HEK293T (cell line): ENCODE results near the gene RAPGEF1.
"Not testable (repeated sequence)": the region's sequence is repeated elsewhere in the genome, so short reads cannot be mapped to it uniquely, and the experiment has no call there.

Source experiments
- CTCF ChIA-PET: fragments of 350-600 bp; formaldehyde crosslinking; extraction: SDS; loops from one replicate; lab custom pipeline; 2021; ENCODE audit warnings: antibody characterized with exemption, inconsistent platforms; lab: Yijun Ruan, JAX
- POLR2A ChIA-PET: fragments of 350-600 bp; formaldehyde crosslinking; extraction: SDS; loops from one replicate; lab custom pipeline; 2020; ENCODE audit warnings: antibody characterized with exemption, inconsistent platforms; lab: Yijun Ruan, JAX
- DNase-seq: peaks from one replicate; pipeline ENCODE4 v3.0.0; 2012; ENCODE audit warnings: mixed read lengths; ENCODE audit errors: extremely low spot score
- ARNT ChIP-seq: fragments of 450-650 bp; IDR thresholded peaks from 2 replicates; pipeline ENCODE4 v1.6.1; 2017; ENCODE audit warnings: mild to moderate bottlenecking
- BHLHE40 ChIP-seq: fragments of 450-650 bp; IDR thresholded peaks from 2 replicates; pipeline ENCODE4 v1.6.1; 2016; ENCODE audit warnings: mild to moderate bottlenecking, moderate library complexity, borderline replicate concordance
- CTBP1 ChIP-seq: fragments of 450-650 bp; IDR thresholded peaks from 2 replicates; pipeline ENCODE4 v1.6.1; 2016; ENCODE audit warnings: borderline replicate concordance
- ELF4 ChIP-seq: fragments of 450-650 bp; IDR thresholded peaks from 2 replicates; pipeline ENCODE4 v1.6.1; 2017; ENCODE audit warnings: antibody characterized with exemption
- FOXA1 ChIP-seq: fragments of 450-650 bp; IDR thresholded peaks from 2 replicates; pipeline ENCODE4 v1.6.1; 2016; ENCODE audit warnings: mild to moderate bottlenecking
- FOXK2 ChIP-seq: fragments of 450-650 bp; IDR thresholded peaks from 2 replicates; pipeline ENCODE4 v1.6.1; 2016; ENCODE audit warnings: mild to moderate bottlenecking
- FOXM1 ChIP-seq: fragments of 450-650 bp; IDR thresholded peaks from 2 replicates; pipeline ENCODE4 v1.6.1; 2017; ENCODE audit warnings: mild to moderate bottlenecking, borderline replicate concordance
- HDGF ChIP-seq: fragments of 450-650 bp; IDR thresholded peaks from 2 replicates; pipeline ENCODE4 v1.6.1; 2017; ENCODE audit warnings: antibody characterized with exemption, borderline replicate concordance
- L3MBTL2 ChIP-seq: fragments of 450-650 bp; conservative IDR thresholded peaks from 2 replicates; pipeline ENCODE4 v1.6.1; 2016; ENCODE audit warnings: mild to moderate bottlenecking
- LEF1 ChIP-seq: fragments of 450-650 bp; IDR thresholded peaks from 2 replicates; pipeline ENCODE4 v1.6.1; 2017; ENCODE audit warnings: mild to moderate bottlenecking, borderline replicate concordance
- NFRKB ChIP-seq: fragments of 450-650 bp; IDR thresholded peaks from 2 replicates; pipeline ENCODE4 v1.6.1; 2016; ENCODE audit warnings: mild to moderate bottlenecking, moderate library complexity
- SP1 ChIP-seq: fragments of 450-650 bp; IDR thresholded peaks from 2 replicates; pipeline ENCODE4 v1.6.1; 2017
- SUZ12 ChIP-seq: fragments of 450-650 bp; IDR thresholded peaks from 2 replicates; pipeline ENCODE4 v1.6.1; 2016; ENCODE audit warnings: mild to moderate bottlenecking
- TARDBP ChIP-seq: fragments of 450-650 bp; IDR thresholded peaks from 2 replicates; pipeline ENCODE4 v1.6.1; 2016
- ZNF384 ChIP-seq: fragments of 450-650 bp; IDR thresholded peaks from 2 replicates; pipeline ENCODE4 v1.6.1; 2016
- TF ChIP-seq, protein P1 (sequence below): fragments of 450-650 bp; IDR thresholded peaks from 2 replicates; pipeline ENCODE4 v1.6.1; 2016

The RAPGEF1 gene

GRCh38 chr9:131658377-131659129, 81.3 kb downstream of the RAPGEF1 start:
- CTCF ChIA-PET, result no interaction called here

GRCh38 chr9:131657940-131658339, 81.9 kb downstream of the RAPGEF1 start:
- CTCF ChIA-PET, result no interaction called here
- TF ChIP-seq HDGF (no peak), ZNF384 (no peak), FOXM1 (no peak), SUZ12 (no peak), NFRKB (no peak), FOXK2 (no peak), LEF1 (no peak), SP1 (no peak)
- no peak for DNase-seq
- POLR2A ChIA-PET, result no interaction called here

More at GRCh38 chr9:131658377-131659129, 81.3 kb downstream of the RAPGEF1 start:
- DNase-seq, result no peak
- no peak for TF ChIP-seq TARDBP
- no peak for TF ChIP-seq L3MBTL2
- TF ChIP-seq FOXK2, result no peak
- POLR2A ChIA-PET, result no interaction called here

- no peak for TF ChIP-seq FOXK2
- TF ChIP-seq ZNF384, result no peak
- TF ChIP-seq SP1, result no peak
- no peak for TF ChIP-seq L3MBTL2
- ChIA-PET CTCF (no interaction called here), POLR2A (no interaction called here)
- DNase-seq, result no peak
These were observed 82.4 kb downstream of the RAPGEF1 start for GRCh38 chr9:131657456-131657855.

GRCh38 chr9:131657037-131657377, 82.9 kb downstream of the RAPGEF1 start:
- TF ChIP-seq HDGF (no peak), SP1 (no peak), FOXA1 (no peak), L3MBTL2 (no peak), ZNF384 (no peak), ELF4 (no peak), FOXK2 (no peak), FOXM1 (no peak), SUZ12 (no peak), NFRKB (no peak), TARDBP (no peak), BHLHE40 (no peak), ARNT (no peak), CTBP1 (no peak), LEF1 (no peak)
- TF ChIP-seq, protein P1, sequence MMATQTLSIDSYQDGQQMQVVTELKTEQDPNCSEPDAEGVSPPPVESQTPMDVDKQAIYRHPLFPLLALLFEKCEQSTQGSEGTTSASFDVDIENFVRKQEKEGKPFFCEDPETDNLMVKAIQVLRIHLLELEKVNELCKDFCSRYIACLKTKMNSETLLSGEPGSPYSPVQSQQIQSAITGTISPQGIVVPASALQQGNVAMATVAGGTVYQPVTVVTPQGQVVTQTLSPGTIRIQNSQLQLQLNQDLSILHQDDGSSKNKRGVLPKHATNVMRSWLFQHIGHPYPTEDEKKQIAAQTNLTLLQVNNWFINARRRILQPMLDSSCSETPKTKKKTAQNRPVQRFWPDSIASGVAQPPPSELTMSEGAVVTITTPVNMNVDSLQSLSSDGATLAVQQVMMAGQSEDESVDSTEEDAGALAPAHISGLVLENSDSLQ, result no peak
- ChIA-PET CTCF (no interaction called here), POLR2A (no interaction called here)
- DNase-seq, result no peak

DNA sequence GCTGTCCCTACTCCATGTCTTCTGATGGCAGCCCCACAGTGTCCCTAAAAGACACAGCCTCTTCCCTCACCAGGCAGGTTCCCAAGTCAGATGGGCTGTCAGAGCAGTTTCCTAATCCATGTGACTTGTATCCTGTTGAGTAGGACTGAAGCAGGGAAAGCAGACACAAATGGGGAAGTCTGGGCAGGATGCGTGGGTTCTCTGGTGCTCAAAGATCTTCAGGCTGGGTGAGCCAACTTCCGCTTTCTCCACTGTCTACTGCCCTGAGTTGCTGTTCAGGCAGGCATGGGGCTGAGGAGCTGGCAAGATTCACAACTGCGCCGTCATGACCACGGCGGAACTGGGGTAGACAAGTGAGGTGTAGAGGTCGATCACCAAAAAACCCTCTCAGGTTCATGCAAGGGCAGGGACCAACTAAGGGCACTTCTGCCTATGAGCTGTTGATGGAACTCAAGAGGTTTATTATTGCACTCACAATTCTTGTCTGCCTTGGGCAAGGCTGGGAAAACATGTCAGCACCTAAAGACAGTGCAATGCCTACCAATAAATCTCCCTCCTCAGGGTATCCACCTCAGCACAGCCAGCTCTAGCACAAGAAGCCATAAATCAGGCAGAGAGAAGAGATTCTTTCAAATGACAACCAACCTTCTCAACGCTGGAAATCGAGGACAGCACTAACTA, 83.4 kb downstream of the RAPGEF1 start:
- TF ChIP-seq TARDBP, result no peak
- TF ChIP-seq ZNF384, result no peak
- TF ChIP-seq CTBP1, result no peak
- TF ChIP-seq SP1, result no peak
- no peak for TF ChIP-seq LEF1
- no peak for TF ChIP-seq FOXK2
- TF ChIP-seq, protein P1, result no peak
- TF ChIP-seq BHLHE40, result no peak
- no peak for TF ChIP-seq NFRKB
- no peak for TF ChIP-seq HDGF
- TF ChIP-seq FOXA1, result no peak
- TF ChIP-seq ELF4, result no peak
- TF ChIP-seq ARNT, result no peak
- DNase-seq, result no peak
- ChIA-PET CTCF (no interaction called here), POLR2A (no interaction called here)

DNA sequence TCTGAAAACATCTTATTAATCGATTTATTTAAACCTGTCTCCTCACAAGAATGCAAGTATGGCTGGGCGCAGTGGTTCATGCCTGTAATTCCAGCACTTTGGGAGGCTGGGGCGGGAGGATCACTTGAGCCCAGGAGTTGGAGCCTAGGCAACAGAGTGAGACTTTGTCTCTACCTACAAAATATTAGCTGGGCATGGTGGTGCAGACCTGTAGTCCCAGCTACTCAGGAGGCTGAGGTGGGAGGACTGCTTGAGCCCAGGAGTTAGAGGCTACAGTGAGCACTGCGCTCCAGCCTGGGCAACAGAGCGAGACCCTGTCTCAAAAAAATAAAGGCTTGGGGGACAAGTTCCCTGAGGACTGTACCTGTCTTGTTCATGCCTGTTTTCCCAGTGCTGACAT, 85.5 kb downstream of the RAPGEF1 start:
- CTCF ChIA-PET, POLR2A ChIA-PET: not testable (repeated sequence)

GRCh38 chr9:131651599-131651998, 88.3 kb downstream of the RAPGEF1 start:
- ChIA-PET CTCF (no interaction called here), POLR2A (no interaction called here)
- no peak for TF ChIP-seq HDGF
- TF ChIP-seq FOXA1, result no peak
- no peak for TF ChIP-seq ARNT
- TF ChIP-seq FOXK2, result no peak
- TF ChIP-seq CTBP1, result no peak
- TF ChIP-seq L3MBTL2, result no peak
- TF ChIP-seq LEF1, result no peak
- no peak for TF ChIP-seq ELF4
- no peak for TF ChIP-seq ZNF384
- TF ChIP-seq SP1, result no peak
- TF ChIP-seq SUZ12, result no peak
- TF ChIP-seq BHLHE40, result no peak
- TF ChIP-seq FOXM1, result no peak
- TF ChIP-seq, protein P1, result no peak
- no peak for DNase-seq

More for the DNA sequence above, 85.5 kb downstream of the RAPGEF1 start:
- DNase-seq, result not testable (repeated sequence)
